Spinal cord (tissue), 10 donors: ENCODE data around the gene CTU2. TPM values are rescaled to one million over a fixed set of nuclear protein-coding genes. Genes with fewer than 3 reads are reported as not detected.

Source experiments
- DNase-seq, 6 donors: peaks; one replicate each; pipeline versions ENCODE4 v3.0.0 to v3.0.0-alpha.2; 2013 to 2015; ENCODE audit warnings: low spot score in 6 of 6, low read depth in 4 of 6
- H3K27ac ChIP-seq: one replicate; pipeline ENCODE4 v1.5.1; 2013; ENCODE audit warnings: low read depth, low read length, control low read depth
- H3K27me3 ChIP-seq: one replicate; pipeline ENCODE4 v1.6.1; 2013; ENCODE audit warnings: low read length; ENCODE audit not compliant: control insufficient read depth, insufficient read depth
- H3K36me3 ChIP-seq: one replicate; pipeline ENCODE4 v1.6.1; 2013; ENCODE audit warnings: low read length; ENCODE audit not compliant: control insufficient read depth, insufficient read depth
- H3K4me1 ChIP-seq: one replicate; pipeline ENCODE4 v1.6.1; 2013; ENCODE audit warnings: low read length; ENCODE audit not compliant: control insufficient read depth, insufficient read depth
- H3K4me3 ChIP-seq: one replicate; pipeline ENCODE4 v1.5.1; 2013; ENCODE audit warnings: low read depth, low read length, control low read depth
- H3K9me3 ChIP-seq: one replicate; pipeline ENCODE4 v1.6.1; 2013; ENCODE audit warnings: low read length; ENCODE audit not compliant: control insufficient read depth, insufficient read depth
- WGBS: methylation state at CpG from one replicate; pipeline ENCODE4 v1.1.5; 2013; ENCODE audit warnings: missing lambda C conversion rate; ENCODE audit not compliant: insufficient coverage; 5-methylcytosine and 5-hydroxymethylcytosine counted together
- polyA plus RNA-seq, 2 donors: library from polyadenylated mRNA; unstranded; fragments of 120-200 nt; gene quantifications; one replicate each; pipeline ENCODE4 v1.2.1, GENCODE V29; 2013; ENCODE audit not compliant: insufficient read length in 2 of 2
- total RNA-seq, 2 donors: library from RNA; depleted of rRNA in 1 of 2; stranded (reverse); fragments of 120-200 nt in 1 of 2; fragments of >200 nt in 1 of 2; gene quantifications; one replicate each; pipeline versions ENCODE4 v1.2.3 to v1.2.4, GENCODE V29; 2013 to 2014
- donor health status: healthy.

CTU2 gene
- total and polyA plus RNA-seq, 4 donors = 8.6 to 25.8 (median 20.0) TPM

DNA sequence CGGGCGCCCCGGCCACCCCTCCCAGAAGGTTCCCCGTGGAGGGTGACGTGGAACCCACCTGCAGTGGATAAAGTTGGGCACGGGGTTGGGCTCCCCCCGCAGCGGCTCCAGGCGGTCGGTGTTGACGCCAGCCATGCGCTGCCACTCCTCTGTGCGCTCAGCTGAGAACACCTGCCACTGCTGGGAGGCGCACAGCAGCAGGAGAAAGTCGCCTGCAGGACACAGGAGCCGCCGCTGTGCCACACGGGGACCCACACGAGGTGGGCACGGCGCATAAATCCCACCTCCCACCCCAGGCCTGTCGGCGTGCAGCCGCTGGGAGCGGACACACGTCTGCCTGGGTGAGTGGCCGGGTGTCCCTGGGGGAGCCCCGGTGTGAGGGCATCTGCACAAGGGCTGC, 20.7 kb downstream of the CTU2 start:
- no peaks in the 10 kb centered on the region for H3K27me3 ChIP-seq
- no peaks in the 10 kb centered on the region for H3K9me3 ChIP-seq
- no peak overlapping the region for H3K27ac ChIP-seq
- peaks cover 61% of the 10 kb centered on the region for H3K36me3 ChIP-seq
- H3K4me1 ChIP-seq = peaks cover 3% of the 10 kb centered on the region
- no peak overlapping the region for H3K4me3 ChIP-seq
- no peak for DNase-seq
- whole genome bisulfite sequencing = 91% methylated on average over 27 of the region's 28 CpGs

DNA sequence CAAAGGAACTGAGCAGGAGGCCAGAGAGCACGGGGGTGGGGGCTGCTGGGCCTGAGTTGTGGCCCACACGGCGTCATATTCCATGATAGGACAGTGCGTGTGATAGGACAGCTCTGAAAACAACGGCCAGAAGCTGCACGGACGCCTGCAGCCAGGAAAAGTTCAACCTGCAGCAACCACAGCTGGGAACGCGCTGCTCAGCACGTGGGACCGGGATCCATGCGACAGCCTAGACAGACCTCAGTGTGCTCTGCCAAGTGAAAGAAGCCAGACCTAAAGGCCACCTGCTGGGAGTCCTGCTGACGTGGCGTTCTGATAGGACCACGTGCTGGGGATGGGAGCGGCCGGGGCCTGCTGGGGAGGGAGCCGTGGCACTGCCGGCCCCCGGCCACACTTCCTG, 21.6 kb downstream of the CTU2 start:
- H3K36me3 ChIP-seq = peaks cover 61% of the 10 kb centered on the region
- no peak overlapping the region for H3K4me3 ChIP-seq
- peaks cover 3% of the 10 kb centered on the region for H3K4me1 ChIP-seq
- no peak overlapping the region for H3K27ac ChIP-seq
- 36% methylated on average over 20 of the region's 20 CpGs for WGBS
- H3K9me3 ChIP-seq = no peaks in the 10 kb centered on the region
- no peaks in the 10 kb centered on the region for H3K27me3 ChIP-seq
- DNase-seq = peak in 1 of 6 donors; percentile 31

DNA sequence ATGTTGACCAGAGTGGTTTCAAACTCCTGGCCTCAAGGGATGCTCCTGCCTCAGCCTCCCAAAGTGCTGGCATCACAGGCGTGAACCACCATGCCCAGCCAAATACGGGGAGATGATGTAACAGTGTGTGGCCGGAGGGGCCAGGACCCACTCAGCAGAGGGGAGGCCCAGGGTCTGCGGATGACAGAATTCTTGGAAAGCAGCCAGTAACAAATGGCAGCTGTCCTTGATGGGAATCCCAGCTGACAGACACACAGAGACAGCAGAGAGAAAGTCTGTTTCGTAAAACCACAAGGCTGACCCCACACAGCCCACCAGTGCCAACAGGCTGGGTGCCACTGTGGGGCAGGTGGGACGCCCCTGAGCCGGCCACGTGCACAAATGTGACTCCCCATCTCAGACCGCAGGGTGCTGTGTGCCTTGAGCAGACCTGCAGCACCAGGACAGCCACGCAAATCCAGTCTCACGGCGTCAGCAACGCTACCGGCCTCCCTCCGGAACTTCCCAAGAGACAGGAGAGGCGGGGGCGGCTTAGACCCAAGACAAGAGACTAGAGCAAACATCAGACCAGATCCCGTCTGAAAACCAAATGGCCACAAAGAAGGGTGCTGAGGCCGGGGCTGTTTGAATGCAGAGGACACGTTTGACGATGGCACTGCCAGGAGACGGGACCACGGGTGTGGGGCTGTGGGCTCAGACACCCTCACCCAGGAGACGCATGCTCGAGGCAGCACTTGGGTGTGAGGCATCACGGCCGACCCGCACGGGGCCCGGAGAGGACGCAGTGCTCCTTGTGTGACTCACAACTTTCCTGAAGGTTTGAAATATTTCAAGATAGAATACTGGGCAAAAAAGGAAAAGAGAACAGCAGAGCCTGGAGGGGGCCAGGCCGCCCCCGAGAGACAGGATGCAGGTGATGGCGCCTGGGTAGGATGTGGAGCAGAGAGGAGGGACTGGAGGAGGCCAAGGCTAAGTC, 24.6 kb downstream of the CTU2 start:
- Histone ChIP-seq H3K27ac (no peak overlapping the region), H3K36me3 (peaks cover 63% of the 10 kb centered on the region), H3K27me3 (no peaks in the 10 kb centered on the region), H3K4me3 (no peak overlapping the region), H3K9me3 (no peaks in the 10 kb centered on the region), H3K4me1 (peaks cover 3% of the 10 kb centered on the region)
- peak in 1 of 6 donors; percentile 29 for DNase-seq
- 70% methylated on average over 33 of the region's 34 CpGs for WGBS

DNA sequence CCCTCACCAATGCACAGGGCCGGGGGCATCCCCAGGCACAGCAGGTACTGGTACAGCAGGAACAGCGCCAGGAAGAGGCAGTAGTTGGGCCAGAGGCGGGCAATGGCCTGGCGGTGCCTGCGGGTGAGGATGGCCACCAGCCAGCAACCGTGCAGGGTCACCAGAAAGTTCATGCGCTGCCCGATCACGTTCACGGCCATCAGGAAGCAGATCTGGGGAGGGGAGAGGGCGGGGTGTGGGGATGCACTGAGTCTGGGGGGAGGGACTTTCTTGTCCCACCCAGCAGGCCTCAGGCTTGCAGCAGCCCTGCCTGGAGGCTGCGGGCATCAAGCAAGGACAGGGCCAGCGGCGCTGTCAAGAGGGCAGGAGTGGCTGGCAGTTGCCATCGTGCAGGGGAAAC, 25.4 kb downstream of the CTU2 start:
- no peak overlapping the region for H3K4me3 ChIP-seq
- no peak overlapping the region for H3K27ac ChIP-seq
- peaks cover 59% of the 10 kb centered on the region for H3K36me3 ChIP-seq
- H3K4me1 ChIP-seq = peaks cover 3% of the 10 kb centered on the region
- 78% methylated on average over 10 of the region's 15 CpGs for WGBS
- H3K27me3 ChIP-seq = no peaks in the 10 kb centered on the region
- no peak for DNase-seq
- H3K9me3 ChIP-seq = no peaks in the 10 kb centered on the region

DNA sequence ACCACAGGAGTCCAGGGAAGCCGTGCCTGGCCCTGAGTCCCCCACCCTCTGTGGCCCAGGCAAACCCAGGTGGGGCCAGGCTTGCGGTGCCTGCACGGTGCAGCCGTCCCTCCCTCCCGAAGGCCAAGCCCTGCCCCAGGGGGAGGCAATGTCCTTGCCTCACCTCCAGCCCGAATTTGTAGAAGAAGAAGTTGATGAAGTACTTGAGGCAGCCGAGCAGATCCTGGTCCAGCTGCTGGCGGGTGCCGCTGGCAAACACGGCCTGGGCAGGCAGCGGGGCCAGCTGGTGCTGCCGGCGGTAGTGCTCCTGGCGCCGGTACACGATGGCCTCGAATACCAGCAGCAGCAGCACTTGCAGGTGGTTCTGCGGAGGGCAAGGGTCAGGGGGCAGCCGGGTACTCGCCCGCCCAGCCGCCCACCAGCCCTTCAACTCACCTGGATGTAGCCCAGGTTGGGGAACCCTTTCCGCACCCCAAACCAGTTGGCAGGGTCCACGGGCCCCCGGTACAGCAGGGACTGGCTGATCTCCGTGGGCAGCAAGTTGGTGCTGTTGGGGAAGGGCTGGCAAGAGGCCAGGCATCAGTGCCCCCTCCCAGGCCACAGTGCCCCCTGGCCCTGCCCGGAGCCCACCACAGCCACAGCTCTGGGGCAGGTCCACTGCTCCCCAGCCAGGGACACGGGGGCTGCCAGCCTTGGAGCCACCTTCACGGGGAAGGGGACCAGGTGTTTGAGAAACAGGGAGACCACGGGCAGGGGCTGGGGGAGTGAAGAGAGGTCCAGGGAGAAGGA, 26.1 kb downstream of the CTU2 start:
- no peaks in the 10 kb centered on the region for H3K9me3 ChIP-seq
- WGBS = 76% methylated on average over 30 of the region's 30 CpGs
- H3K4me1 ChIP-seq = peaks cover 8% of the 10 kb centered on the region
- H3K27me3 ChIP-seq = no peaks in the 10 kb centered on the region
- no peak for DNase-seq
- no peak overlapping the region for H3K27ac ChIP-seq
- no peak overlapping the region for H3K4me3 ChIP-seq
- H3K36me3 ChIP-seq = peaks cover 53% of the 10 kb centered on the region

DNA sequence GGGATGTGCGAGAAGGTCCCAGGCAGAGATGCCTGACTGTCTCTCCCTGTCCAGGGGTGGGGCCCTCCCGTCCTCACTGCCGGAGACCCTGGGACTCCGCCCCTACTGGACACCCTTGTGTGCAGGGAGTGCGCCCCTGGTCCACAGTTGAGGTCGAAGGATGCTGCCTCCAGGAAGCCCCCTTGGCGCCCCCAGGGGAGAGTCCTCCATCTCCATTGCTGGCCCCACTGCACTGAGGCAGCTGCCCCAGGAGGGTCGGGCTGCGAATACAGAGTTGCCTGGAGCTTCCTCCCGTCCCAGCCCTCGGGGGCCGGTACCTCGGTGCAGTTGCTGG, 26.6 kb downstream of the CTU2 start:
- Histone ChIP-seq H3K4me3 (no peak overlapping the region), H3K4me1 (peaks cover 13% of the 10 kb centered on the region), H3K36me3 (peaks cover 47% of the 10 kb centered on the region), H3K27ac (no peak overlapping the region), H3K9me3 (no peaks in the 10 kb centered on the region), H3K27me3 (no peaks in the 10 kb centered on the region)
- 78% methylated on average over 13 of the region's 13 CpGs for WGBS
- DNase-seq = no peak

DNA sequence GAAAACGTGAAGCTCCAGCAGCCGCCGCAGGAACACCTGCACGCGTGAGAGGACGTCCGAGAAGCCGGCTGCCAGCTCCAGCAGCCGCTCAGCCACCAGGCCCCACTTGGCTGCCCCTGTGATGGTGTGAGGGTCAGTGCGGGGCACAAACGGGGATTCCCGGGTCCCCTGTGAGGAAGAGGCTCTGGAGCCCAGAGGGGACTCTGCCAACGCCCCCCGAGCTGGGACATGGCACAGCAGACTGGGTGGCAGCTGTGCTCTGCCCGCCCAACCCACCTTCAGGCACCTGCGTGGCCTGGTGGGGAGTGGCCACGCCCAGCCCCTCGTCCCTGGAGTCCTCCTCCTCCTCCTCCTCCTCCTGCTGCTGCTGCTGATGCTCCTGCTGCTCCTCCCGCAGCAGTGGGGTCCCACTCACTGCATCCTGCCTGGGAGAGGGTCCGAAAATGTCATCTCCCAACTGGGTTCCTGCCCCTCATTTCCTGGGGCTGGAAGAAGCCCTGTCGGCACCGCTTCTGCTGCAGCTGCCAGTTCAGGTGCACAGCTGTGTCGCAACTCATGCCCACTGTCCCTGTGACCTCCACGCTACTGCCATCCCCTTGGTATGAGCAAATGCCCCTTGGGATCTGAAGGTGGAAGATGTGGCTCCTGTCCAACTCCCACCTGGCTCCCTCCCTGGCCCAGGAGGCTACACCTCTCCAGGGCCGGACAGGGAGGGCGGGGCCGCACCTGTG, 27.5 kb downstream of the CTU2 start:
- H3K9me3 ChIP-seq = no peaks in the 10 kb centered on the region
- H3K27ac ChIP-seq = no peak overlapping the region
- DNase-seq = no peak
- peaks cover 54% of the 10 kb centered on the region for H3K36me3 ChIP-seq
- no peaks in the 10 kb centered on the region for H3K27me3 ChIP-seq
- H3K4me1 ChIP-seq = peaks cover 14% of the 10 kb centered on the region
- WGBS = 82% methylated on average over 26 of the region's 27 CpGs
- no peak overlapping the region for H3K4me3 ChIP-seq

DNA sequence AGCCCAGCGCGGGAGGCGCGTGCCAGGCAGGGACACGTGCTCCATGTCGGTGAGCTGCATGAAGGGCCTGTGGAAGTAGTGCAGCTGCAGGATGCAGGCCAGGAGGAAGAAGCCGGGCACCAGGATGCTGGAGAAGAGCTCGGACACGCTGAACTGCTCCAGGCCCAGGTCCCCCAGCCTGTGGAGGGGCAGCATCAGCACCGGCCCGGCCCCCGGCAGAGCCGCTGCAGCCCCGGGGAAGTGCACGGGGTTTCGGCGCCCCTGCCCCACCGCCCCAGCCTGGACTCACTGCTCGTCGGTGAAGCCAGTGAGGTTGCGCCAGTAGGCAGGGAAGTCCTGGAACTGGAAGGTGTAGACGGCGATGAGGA, 28.0 kb downstream of the CTU2 start:
- Histone ChIP-seq H3K27me3 (no peaks in the 10 kb centered on the region), H3K4me3 (no peak overlapping the region), H3K4me1 (peaks cover 14% of the 10 kb centered on the region), H3K9me3 (no peaks in the 10 kb centered on the region), H3K27ac (no peak overlapping the region), H3K36me3 (peaks cover 57% of the 10 kb centered on the region)
- DNase-seq = no peak
- WGBS = 87% methylated on average over 23 of the region's 23 CpGs

DNA sequence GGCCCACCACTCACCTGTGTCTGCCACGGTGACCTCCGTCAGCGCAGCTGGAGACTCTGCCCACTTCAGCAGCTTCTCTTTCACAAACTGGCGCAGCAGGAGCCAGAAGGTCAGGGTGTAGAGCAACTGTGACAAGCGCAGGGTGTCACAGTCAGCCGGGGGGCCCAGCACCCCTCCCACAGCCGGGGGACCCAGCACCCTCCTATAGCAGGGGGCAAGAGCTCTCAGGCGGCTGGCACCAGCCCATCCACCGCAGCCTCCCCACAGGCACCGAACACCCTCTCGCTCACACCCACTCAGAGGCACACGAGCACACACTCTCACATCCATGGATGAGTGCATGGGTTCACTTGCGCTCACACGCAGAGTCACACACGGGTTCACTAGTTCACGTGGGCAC, 28.8 kb downstream of the CTU2 start:
- H3K27me3 ChIP-seq = no peaks in the 10 kb centered on the region
- peaks cover 63% of the 10 kb centered on the region for H3K36me3 ChIP-seq
- peaks cover 14% of the 10 kb centered on the region for H3K4me1 ChIP-seq
- no peaks in the 10 kb centered on the region for H3K9me3 ChIP-seq
- no peak overlapping the region for H3K4me3 ChIP-seq
- DNase-seq = no peak
- H3K27ac ChIP-seq = no peak overlapping the region
- WGBS = 92% methylated on average over 16 of the region's 16 CpGs
